ENCODE measurements around the gene THBS2. TPM values are rescaled to one million over a fixed set of nuclear protein-coding genes. Genes with fewer than 3 reads are reported as not detected.

Gene THBS2
- total and polyA plus RNA-seq, 2 of the 8 experiments (the other 6 are each of a cell fraction or from before 2014, with no cell fraction given), result 11.0 to 22.5 TPM

DNA sequence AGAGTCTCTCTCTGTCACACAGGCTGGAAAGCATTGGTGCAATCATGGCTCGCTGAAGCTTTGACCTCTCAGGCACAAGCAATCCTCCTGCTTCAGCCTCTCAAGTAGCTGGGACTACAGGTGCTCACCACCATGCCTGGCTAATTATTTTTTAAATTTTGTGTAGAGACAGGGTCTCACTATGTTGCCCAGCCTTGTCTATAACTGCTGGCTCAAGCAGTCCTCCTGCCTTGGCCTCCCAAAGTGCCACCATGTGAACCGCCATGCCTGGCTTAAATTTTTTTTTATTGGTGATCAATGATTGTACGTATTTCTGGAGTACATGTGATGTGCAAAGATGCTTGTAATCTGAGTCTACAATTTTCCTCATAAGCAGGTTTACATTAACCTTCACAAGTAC lies 54.8 kb downstream of the THBS2 start (continued):
- TF ChIP-seq, protein P1, sequence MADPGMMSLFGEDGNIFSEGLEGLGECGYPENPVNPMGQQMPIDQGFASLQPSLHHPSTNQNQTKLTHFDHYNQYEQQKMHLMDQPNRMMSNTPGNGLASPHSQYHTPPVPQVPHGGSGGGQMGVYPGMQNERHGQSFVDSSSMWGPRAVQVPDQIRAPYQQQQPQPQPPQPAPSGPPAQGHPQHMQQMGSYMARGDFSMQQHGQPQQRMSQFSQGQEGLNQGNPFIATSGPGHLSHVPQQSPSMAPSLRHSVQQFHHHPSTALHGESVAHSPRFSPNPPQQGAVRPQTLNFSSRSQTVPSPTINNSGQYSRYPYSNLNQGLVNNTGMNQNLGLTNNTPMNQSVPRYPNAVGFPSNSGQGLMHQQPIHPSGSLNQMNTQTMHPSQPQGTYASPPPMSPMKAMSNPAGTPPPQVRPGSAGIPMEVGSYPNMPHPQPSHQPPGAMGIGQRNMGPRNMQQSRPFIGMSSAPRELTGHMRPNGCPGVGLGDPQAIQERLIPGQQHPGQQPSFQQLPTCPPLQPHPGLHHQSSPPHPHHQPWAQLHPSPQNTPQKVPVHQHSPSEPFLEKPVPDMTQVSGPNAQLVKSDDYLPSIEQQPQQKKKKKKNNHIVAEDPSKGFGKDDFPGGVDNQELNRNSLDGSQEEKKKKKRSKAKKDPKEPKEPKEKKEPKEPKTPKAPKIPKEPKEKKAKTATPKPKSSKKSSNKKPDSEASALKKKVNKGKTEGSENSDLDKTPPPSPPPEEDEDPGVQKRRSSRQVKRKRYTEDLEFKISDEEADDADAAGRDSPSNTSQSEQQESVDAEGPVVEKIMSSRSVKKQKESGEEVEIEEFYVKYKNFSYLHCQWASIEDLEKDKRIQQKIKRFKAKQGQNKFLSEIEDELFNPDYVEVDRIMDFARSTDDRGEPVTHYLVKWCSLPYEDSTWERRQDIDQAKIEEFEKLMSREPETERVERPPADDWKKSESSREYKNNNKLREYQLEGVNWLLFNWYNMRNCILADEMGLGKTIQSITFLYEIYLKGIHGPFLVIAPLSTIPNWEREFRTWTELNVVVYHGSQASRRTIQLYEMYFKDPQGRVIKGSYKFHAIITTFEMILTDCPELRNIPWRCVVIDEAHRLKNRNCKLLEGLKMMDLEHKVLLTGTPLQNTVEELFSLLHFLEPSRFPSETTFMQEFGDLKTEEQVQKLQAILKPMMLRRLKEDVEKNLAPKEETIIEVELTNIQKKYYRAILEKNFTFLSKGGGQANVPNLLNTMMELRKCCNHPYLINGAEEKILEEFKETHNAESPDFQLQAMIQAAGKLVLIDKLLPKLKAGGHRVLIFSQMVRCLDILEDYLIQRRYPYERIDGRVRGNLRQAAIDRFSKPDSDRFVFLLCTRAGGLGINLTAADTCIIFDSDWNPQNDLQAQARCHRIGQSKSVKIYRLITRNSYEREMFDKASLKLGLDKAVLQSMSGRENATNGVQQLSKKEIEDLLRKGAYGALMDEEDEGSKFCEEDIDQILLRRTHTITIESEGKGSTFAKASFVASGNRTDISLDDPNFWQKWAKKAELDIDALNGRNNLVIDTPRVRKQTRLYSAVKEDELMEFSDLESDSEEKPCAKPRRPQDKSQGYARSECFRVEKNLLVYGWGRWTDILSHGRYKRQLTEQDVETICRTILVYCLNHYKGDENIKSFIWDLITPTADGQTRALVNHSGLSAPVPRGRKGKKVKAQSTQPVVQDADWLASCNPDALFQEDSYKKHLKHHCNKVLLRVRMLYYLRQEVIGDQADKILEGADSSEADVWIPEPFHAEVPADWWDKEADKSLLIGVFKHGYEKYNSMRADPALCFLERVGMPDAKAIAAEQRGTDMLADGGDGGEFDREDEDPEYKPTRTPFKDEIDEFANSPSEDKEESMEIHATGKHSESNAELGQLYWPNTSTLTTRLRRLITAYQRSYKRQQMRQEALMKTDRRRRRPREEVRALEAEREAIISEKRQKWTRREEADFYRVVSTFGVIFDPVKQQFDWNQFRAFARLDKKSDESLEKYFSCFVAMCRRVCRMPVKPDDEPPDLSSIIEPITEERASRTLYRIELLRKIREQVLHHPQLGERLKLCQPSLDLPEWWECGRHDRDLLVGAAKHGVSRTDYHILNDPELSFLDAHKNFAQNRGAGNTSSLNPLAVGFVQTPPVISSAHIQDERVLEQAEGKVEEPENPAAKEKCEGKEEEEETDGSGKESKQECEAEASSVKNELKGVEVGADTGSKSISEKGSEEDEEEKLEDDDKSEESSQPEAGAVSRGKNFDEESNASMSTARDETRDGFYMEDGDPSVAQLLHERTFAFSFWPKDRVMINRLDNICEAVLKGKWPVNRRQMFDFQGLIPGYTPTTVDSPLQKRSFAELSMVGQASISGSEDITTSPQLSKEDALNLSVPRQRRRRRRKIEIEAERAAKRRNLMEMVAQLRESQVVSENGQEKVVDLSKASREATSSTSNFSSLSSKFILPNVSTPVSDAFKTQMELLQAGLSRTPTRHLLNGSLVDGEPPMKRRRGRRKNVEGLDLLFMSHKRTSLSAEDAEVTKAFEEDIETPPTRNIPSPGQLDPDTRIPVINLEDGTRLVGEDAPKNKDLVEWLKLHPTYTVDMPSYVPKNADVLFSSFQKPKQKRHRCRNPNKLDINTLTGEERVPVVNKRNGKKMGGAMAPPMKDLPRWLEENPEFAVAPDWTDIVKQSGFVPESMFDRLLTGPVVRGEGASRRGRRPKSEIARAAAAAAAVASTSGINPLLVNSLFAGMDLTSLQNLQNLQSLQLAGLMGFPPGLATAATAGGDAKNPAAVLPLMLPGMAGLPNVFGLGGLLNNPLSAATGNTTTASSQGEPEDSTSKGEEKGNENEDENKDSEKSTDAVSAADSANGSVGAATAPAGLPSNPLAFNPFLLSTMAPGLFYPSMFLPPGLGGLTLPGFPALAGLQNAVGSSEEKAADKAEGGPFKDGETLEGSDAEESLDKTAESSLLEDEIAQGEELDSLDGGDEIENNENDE (IDR thresholded peaks at IDR 0.05; ENCODE audit: insufficient replicate concordance, low read length), result no peak
- TF ChIP-seq EGR1 (IDR thresholded peaks at IDR 0.05; ENCODE audit: borderline replicate concordance, low read depth, low read length) (no peak), SP2 (IDR thresholded peaks at IDR 0.05; ENCODE audit: low read length) (no peak), RFX5 (IDR thresholded peaks at IDR 0.05; ENCODE audit: borderline replicate concordance, low read depth, low read length) (no peak), MAFK (IDR thresholded peaks at IDR 0.05; ENCODE audit: low read depth, low read length) (no peak), SP1 (IDR thresholded peaks at IDR 0.05; ENCODE audit: low read depth, low read length) (no peak), KDM1A (IDR thresholded peaks at IDR 0.05; ENCODE audit: borderline replicate concordance, low read length) (no peak), SIN3A (conservative IDR thresholded peaks at IDR 0.05 in 1 of 2, IDR thresholded peaks at IDR 0.05 in 1 of 2; ENCODE audit: low read depth in 1 of 2, low read length in 2 of 2) (no peak), BCL11A (IDR thresholded peaks at IDR 0.05; ENCODE audit: low read depth in 2 of 2, low read length in 2 of 2) (no peak), NRF1 (IDR thresholded peaks at IDR 0.05; ENCODE audit: low read depth, low read length) (no peak), SUZ12 (IDR thresholded peaks at IDR 0.05; ENCODE audit: low read length) (no peak)

All from H1 (cell line).